ENCODE measurements around the gene INPP5A. TPM values are rescaled to one million over a fixed set of nuclear protein-coding genes. Genes with fewer than 3 reads are reported as not detected.
"Not testable (repeated sequence)": the region's sequence is repeated elsewhere in the genome, so short reads cannot be mapped to it uniquely, and the experiment has no call there.

Gene INPP5A
- total RNA-seq, 1 experiment from 2014 or later = 14.7 TPM

GRCh38 chr10:132550366-132551092 is 12.9 kb downstream of the INPP5A start:
- TF ChIP-seq CTCF (IDR thresholded peaks at IDR 0.05; ENCODE audit: unreplicated experiment) = no peak
- Mint-ChIP-seq H3K9me3 (ENCODE audit: unreplicated experiment) (no peaks in the 10 kb centered on the region), H3K27me3 (ENCODE audit: insufficient read depth, unreplicated experiment) (no peaks in the 10 kb centered on the region), H3K4me3 (ENCODE audit: unreplicated experiment) (no peak overlapping the region), H3K4me1 (ENCODE audit: insufficient read depth, unreplicated experiment) (no peaks in the 10 kb centered on the region), H3K27ac (ENCODE audit: low read depth, unreplicated experiment) (no peak overlapping the region), H3K36me3 (ENCODE audit: insufficient read depth, unreplicated experiment) (no peaks in the 10 kb centered on the region)
- CTCF ChIA-PET = interaction anchor here (0.7 kb wide), 1 partner anchor 17 kb away, joined by 4 read pairs; no protein-coding TSS in a partner anchor
- BruUV-seq (replicated peaks) = no TSS peak
- DNase-seq (ENCODE audit: unreplicated experiment) = no peak
- POLR2A ChIA-PET = no interaction called here
- intact Hi-C loops (cut with micrococcal nuclease) = no loop called here

GRCh38 chr10:132551093-132551807 is 13.7 kb downstream of the INPP5A start:
- ChIA-PET POLR2A (no interaction called here), CTCF (interaction anchor here (0.7 kb wide), 1 partner anchor 18 kb away, joined by 4 read pairs; no protein-coding TSS in a partner anchor)
- Mint-ChIP-seq H3K36me3 (ENCODE audit: insufficient read depth, unreplicated experiment) (no peaks in the 10 kb centered on the region), H3K4me3 (ENCODE audit: unreplicated experiment) (no peak overlapping the region), H3K9me3 (ENCODE audit: unreplicated experiment) (no peaks in the 10 kb centered on the region), H3K27ac (ENCODE audit: low read depth, unreplicated experiment) (no peak overlapping the region), H3K27me3 (ENCODE audit: insufficient read depth, unreplicated experiment) (no peaks in the 10 kb centered on the region), H3K4me1 (ENCODE audit: insufficient read depth, unreplicated experiment) (no peaks in the 10 kb centered on the region)
- no peak for TF ChIP-seq CTCF (IDR thresholded peaks at IDR 0.05; ENCODE audit: unreplicated experiment)
- intact Hi-C loops (cut with micrococcal nuclease) = no loop called here
- BruUV-seq (replicated peaks) = no TSS peak
- DNase-seq (ENCODE audit: unreplicated experiment) = no peak

GRCh38 chr10:132551808-132552130 is 14.2 kb downstream of the INPP5A start:
- DNase-seq (ENCODE audit: unreplicated experiment) = no peak
- Mint-ChIP-seq H3K27ac (ENCODE audit: low read depth, unreplicated experiment) (no peak overlapping the region), H3K27me3 (ENCODE audit: insufficient read depth, unreplicated experiment) (no peaks in the 10 kb centered on the region), H3K9me3 (ENCODE audit: unreplicated experiment) (no peaks in the 10 kb centered on the region), H3K4me3 (ENCODE audit: unreplicated experiment) (no peak overlapping the region), H3K36me3 (ENCODE audit: insufficient read depth, unreplicated experiment) (no peaks in the 10 kb centered on the region), H3K4me1 (ENCODE audit: insufficient read depth, unreplicated experiment) (no peaks in the 10 kb centered on the region)
- POLR2A ChIA-PET = no interaction called here
- no TSS peak for BruUV-seq (replicated peaks)
- CTCF ChIA-PET = no interaction called here
- no peak for TF ChIP-seq CTCF (IDR thresholded peaks at IDR 0.05; ENCODE audit: unreplicated experiment)
- intact Hi-C loops (cut with micrococcal nuclease) = no loop called here

GRCh38 chr10:132552635-132553034 is 15.0 kb downstream of the INPP5A start:
- H3K9me3 Mint-ChIP-seq (ENCODE audit: unreplicated experiment); H3K27ac Mint-ChIP-seq (ENCODE audit: low read depth, unreplicated experiment); H3K36me3 Mint-ChIP-seq (ENCODE audit: insufficient read depth, unreplicated experiment); CTCF ChIA-PET; H3K4me3 Mint-ChIP-seq (ENCODE audit: unreplicated experiment); intact Hi-C loops (cut with micrococcal nuclease); DNase-seq (ENCODE audit: unreplicated experiment); BruUV-seq (replicated peaks); H3K4me1 Mint-ChIP-seq (ENCODE audit: insufficient read depth, unreplicated experiment); H3K27me3 Mint-ChIP-seq (ENCODE audit: insufficient read depth, unreplicated experiment); POLR2A ChIA-PET: not testable (repeated sequence)

GRCh38 chr10:132553568-132553967 is 16.0 kb downstream of the INPP5A start:
- intact Hi-C loops (cut with micrococcal nuclease); H3K4me3 Mint-ChIP-seq (ENCODE audit: unreplicated experiment); H3K27ac Mint-ChIP-seq (ENCODE audit: low read depth, unreplicated experiment); POLR2A ChIA-PET; H3K27me3 Mint-ChIP-seq (ENCODE audit: insufficient read depth, unreplicated experiment); DNase-seq (ENCODE audit: unreplicated experiment); CTCF ChIA-PET; BruUV-seq (replicated peaks); H3K36me3 Mint-ChIP-seq (ENCODE audit: insufficient read depth, unreplicated experiment); H3K9me3 Mint-ChIP-seq (ENCODE audit: unreplicated experiment); H3K4me1 Mint-ChIP-seq (ENCODE audit: insufficient read depth, unreplicated experiment): not testable (repeated sequence)
